GM18951 (cell line): ENCODE results near the gene KLHDC7B.

ENCODE experiments used
- POLR2A ChIP-seq: IDR thresholded peaks from 4 replicates; pipeline ENCODE4 v1.6.1; 2011; ENCODE audit warnings: mild to moderate bottlenecking; ENCODE audit not compliant: insufficient read length, insufficient read depth; ENCODE audit errors: extremely low read depth
- in situ Hi-C: fragments of 300-500 bp; cut with MboI; formaldehyde crosslinking; loops from one replicate; pipeline ENCODE4 v1.12.0; 2022; ENCODE audit warnings: low sequenced_read_pairs, mixed read lengths, inconsistent platforms; ENCODE audit not compliant: unreplicated experiment

KLHDC7B gene

GRCh38 chr22:50545522-50546325 is at the start of gene KLHDC7B:
Gene KLHDC7B (plus strand): TSS chr22:50545899. CDS start chr22:50546244, 345 bp downstream.
- no peak for TF ChIP-seq POLR2A
- in situ Hi-C loops = no loop called here

DNA sequence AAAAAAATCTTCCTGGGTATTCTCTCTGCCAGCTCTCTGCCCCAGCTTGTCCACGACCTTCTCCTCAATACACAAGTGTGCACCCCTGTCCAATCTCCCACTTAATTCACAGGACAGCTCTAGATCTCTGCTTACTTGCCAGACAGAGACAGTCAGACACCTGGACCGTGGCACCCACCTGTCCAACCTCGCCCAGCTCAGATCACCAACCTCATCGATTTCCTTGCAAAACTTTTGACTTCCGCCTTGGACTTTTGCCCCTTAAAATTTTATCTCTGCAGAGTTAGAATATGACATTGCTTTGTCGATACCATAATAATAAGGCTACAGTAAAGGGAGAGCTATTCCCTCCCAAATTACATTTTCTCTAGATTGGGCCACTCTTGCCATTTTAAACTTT is 48.6 kb upstream of the KLHDC7B start:
- in situ Hi-C loops = no loop called here

DNA sequence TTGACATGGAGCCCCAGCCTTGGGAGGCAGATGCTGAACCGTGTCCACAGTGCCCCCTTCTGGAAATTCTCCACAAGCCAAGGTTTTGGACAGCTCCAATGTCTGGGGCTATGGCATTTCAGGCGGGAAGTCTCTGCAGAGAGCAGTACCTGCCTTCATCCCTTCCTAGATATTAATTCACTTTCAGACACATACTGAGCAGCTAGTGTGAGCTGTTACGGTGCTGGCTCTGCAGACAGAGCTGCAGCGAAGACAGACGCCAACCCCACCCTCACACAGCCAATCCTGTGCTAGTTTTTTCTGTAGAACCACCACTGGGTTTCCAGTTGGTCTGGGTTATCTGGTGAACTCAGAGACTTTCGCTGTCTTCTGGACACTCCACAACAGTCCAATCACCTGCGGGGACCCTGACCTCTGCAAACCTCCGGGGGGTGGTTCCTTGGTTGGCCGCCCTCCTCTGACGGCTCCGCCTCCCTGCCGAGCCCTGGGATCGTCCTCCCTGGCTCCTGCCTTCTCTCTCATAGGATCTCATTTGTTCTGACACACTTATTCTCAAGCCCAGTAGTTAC is 47.3 kb upstream of the KLHDC7B start:
- in situ Hi-C loops = no loop called here
- TF ChIP-seq POLR2A = no peak

More for the DNA sequence above, 48.6 kb upstream of the KLHDC7B start:
- TF ChIP-seq POLR2A = no peak

DNA sequence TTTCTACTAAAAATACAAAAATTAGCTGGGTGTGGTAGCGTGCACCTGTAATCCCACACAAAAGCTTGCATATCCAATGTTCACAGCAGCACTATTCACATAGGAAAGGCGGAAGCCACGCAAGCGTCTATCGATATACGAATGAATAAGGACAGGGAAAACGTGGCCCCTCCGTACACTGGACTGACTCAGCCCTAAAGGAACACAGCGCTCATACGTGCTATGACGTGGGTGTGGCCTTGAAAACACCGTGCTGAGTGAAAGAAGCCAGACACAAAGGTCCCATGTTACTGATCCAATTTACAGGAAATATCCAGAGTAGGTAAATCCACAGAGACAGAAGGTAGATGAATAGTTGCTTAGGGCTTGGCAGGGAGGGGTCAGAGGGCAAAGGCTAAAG is 45.2 kb upstream of the KLHDC7B start:
- in situ Hi-C loops = loop anchor here (10.0 kb wide), 1 partner anchor 226 kb away; the partner anchor contains the start of gene MAPK11
- no peak for TF ChIP-seq POLR2A

GRCh38 chr22:50502096-50502495 is 43.6 kb upstream of the KLHDC7B start:
- in situ Hi-C loops = loop anchor here (10.0 kb wide), 1 partner anchor 227 kb away; the partner anchor contains the start of gene MAPK11

GRCh38 chr22:50502628-50503474 is 42.8 kb upstream of the KLHDC7B start:
- in situ Hi-C loops = loop anchor here (10.0 kb wide), 1 partner anchor 228 kb away; the partner anchor contains the start of gene MAPK11
- TF ChIP-seq POLR2A = no peak

More at GRCh38 chr22:50502096-50502495, 43.6 kb upstream of the KLHDC7B start:
- TF ChIP-seq POLR2A = no peak

DNA sequence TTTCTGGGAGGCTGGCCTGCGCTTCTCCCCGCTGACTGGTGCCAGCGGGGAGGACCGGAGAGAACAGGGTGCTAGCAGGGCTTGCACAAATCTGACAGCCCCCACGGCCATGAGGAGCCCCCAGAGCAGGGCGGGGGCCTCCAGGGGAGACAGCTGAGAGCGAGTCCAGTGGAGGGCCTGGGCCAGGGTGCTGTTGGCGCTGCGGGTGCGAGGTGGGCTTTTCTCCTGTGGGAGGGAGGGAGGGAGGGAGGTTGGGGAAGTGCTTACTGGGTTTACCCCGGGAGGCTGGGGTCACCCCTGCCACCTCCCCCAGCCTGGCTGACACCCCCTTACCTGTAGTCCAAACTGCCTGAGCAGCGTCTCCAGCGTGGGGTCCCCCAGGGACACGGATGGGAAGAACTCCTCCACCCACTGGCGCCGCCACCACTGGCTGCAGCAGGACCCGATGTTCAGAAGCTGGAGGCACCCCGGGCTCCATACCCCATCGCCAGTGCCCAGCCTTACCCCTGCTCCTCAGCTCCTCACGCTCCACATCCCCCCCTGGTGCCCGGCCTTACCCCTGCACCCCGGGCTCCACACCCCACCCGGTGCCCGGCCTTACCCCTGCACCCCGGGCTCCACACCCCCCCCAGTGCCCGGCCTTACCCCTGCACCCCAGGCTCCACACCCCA is 42.1 kb upstream of the KLHDC7B start:
- in situ Hi-C loops = loop anchor here (10.0 kb wide), 1 partner anchor 229 kb away; the partner anchor contains the start of gene MAPK11
- TF ChIP-seq POLR2A = no peak

GRCh38 chr22:50504369-50505211 is 41.1 kb upstream of the KLHDC7B start:
- TF ChIP-seq POLR2A = no peak
- in situ Hi-C loops = loop anchor here (10.0 kb wide), 1 partner anchor 230 kb away; the partner anchor contains the start of gene MAPK11

GRCh38 chr22:50505276-50505775 is 40.4 kb upstream of the KLHDC7B start:
- in situ Hi-C loops = loop anchor here (10.0 kb wide), 1 partner anchor 231 kb away; the partner anchor contains the start of gene MAPK11
- TF ChIP-seq POLR2A = no peak

GRCh38 chr22:50505776-50506610 is 39.7 kb upstream of the KLHDC7B start:
- TF ChIP-seq POLR2A = no peak
- in situ Hi-C loops = loop anchor here (10.0 kb wide), 1 partner anchor 231 kb away; the partner anchor contains the start of gene MAPK11
